Gastroesophageal sphincter (tissue), 4 donors: ENCODE data around the gene ACER1. TPM values are rescaled to one million over a fixed set of nuclear protein-coding genes. Genes with fewer than 3 reads are reported as not detected.

Experiments used
- ATAC-seq: fragments of 150-250 bp; one replicate; pipeline ENCODE4 v1.9.1; 2016; ENCODE audit warnings: mild to moderate bottlenecking, moderate library complexity
- H3K27ac ChIP-seq, 4 donors: fragments of 200-600 bp; sonication (generic) in 3 of 4; 1 replicate in 3 of 4; 2 replicates in 1 of 4; pipeline ENCODE4 v1.5.1; 2016 to 2019
- H3K27me3 ChIP-seq: fragments of 200-600 bp; sonication (generic); one replicate; pipeline ENCODE4 v1.5.1; 2019
- H3K36me3 ChIP-seq, 2 donors: fragments of 200-600 bp; sonication (generic); one replicate each; pipeline ENCODE4 v1.5.1; 2019; ENCODE audit warnings: control low read depth in 1 of 2
- H3K4me1 ChIP-seq, 3 donors: fragments of 200-600 bp; sonication (generic); 1 replicate in 2 of 3; 2 replicates in 1 of 3; pipeline ENCODE4 v1.5.1; 2016 to 2019; ENCODE audit warnings: control low read depth in 2 of 3
- H3K4me3 ChIP-seq, 2 donors: fragments of 200-600 bp; sonication (generic); one replicate each; pipeline ENCODE4 v1.5.1; 2019; ENCODE audit warnings: mild to moderate bottlenecking in 1 of 2, moderate library complexity in 1 of 2
- H3K9me3 ChIP-seq, 3 donors: fragments of 200-600 bp; sonication (generic); one replicate each; pipeline ENCODE4 v1.5.1; 2017 to 2019; ENCODE audit warnings: control low read depth in 2 of 3
- EP300 ChIP-seq: sonication (generic); formaldehyde crosslinking; IDR thresholded peaks from one replicate; pipeline ENCODE4 v1.6.1; 2017; ENCODE audit warnings: antibody characterized with exemption, mild to moderate bottlenecking
- POLR2A ChIP-seq, 2 donors: fragments of 450-650 bp; IDR thresholded peaks; one replicate each; pipeline ENCODE4 v1.6.1; 2017; ENCODE audit warnings: antibody characterized with exemption in 2 of 2, mild to moderate bottlenecking in 2 of 2, moderate library complexity in 1 of 2
- POLR2AphosphoS5 ChIP-seq: sonication (generic); formaldehyde crosslinking; IDR thresholded peaks from one replicate; pipeline ENCODE4 v1.6.1; 2017; ENCODE audit warnings: antibody characterized with exemption
- WGBS, 2 donors: methylation state at CpG; one replicate each; pipeline ENCODE4 v1.1.5; 2018; ENCODE audit warnings: low coverage in 1 of 2; 5-methylcytosine and 5-hydroxymethylcytosine counted together
- total RNA-seq, 4 donors: library from RNA; depleted of rRNA; stranded (reverse); fragments of >200 nt; gene quantifications; one replicate each; pipeline ENCODE4 v1.1.0, GENCODE V29; 2016
- TF ChIP-seq, protein P1 (sequence below), 4 experiments: fragments of 200-600 bp in 2 of 4; fragments of 450-650 bp in 2 of 4; sonication (generic) in 1 of 4; IDR thresholded peaks; one replicate each; pipeline ENCODE4 v1.5.1; 2017 to 2019; ENCODE audit warnings: antibody characterized with exemption in 4 of 4, mild to moderate bottlenecking in 2 of 4, moderate library complexity in 2 of 4

The ACER1 gene
- total RNA-seq, 4 donors from 2014 or later = not detected

DNA sequence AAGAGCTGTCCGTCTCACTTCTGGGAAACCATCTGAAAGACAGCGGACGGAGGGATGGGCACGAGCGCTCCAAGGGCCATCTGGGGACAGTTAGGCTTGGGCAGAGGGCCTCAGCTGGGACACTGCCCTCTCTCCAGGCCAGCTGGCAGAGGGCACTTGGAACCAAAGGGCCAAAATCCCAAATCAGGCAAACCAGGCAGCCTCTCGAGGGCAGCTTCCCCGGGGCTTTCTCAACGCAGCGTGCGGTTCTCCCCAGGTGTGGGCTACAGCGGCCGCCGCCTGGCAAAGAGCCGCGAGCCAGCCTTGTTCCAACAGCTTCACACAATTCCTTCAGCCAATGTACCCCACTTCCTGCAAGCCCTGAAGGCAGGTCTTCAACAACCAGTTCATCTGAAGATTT lies 58.7 kb downstream of the ACER1 start:
- Histone ChIP-seq H3K27ac (peak overlapping the region; percentile 84 to 90 (median 86)), H3K4me1 (peaks cover 25 to 95% (median 77%) of the 10 kb centered on the region in 3 donors), H3K9me3 (no peaks in the 10 kb centered on the region), H3K36me3 (peaks cover 0 to 9% of the 10 kb centered on the region in 2 donors), H3K4me3 (no peak overlapping the region), H3K27me3 (no peaks in the 10 kb centered on the region)
- 84 to 93% methylated on average over 3 to 7 of the region's 15 CpGs for WGBS, 2 donors
- no peak for ATAC-seq
- TF ChIP-seq POLR2AphosphoS5 (peak; percentile 24), POLR2A (IDR thresholded peaks at IDR 0.05) (no peak)

DNA sequence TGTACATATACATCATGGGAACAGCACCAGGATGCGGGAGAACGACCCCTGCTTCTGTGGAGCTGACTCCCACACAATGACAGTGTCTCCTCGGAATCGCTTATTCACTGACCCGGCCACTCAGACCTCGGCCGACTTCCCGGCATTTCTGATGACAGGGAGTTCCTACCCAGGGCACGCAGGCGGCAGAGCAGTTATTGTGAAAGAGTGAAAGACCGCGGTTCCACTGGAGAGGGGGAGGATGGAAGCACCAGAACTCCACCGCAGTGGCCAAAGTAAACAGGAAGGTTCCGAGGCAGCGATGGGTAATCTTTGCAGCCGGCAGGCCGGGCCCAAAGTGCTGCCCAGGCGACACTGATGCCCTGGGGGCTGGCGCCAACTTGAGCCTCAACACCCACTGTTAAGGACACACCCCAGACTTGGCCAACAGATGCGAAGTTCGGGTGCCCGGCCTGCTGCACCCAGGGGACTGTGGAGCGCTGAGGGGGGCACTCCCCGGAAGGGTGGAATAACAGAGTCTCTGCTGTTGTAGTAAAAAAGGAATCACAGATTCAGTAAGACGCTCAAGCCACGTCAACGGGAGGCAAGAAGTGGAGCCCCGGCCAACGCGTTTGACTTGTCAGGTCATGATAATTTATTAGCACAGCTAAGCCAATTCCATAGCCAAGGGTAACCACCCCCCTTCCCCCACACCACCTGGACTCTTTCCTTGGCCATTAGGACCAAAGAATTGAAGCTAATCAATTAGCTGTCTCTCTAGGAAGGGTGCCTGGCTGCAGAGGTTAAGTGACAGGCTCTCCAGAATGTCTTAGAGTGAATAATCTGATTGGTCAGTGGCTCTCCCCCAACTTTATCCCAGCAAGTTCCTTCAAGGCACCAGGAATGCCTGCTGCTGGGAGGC lies 59.5 kb downstream of the ACER1 start:
- peak overlapping the region in 1 of 2 donors; percentile 33 for H3K4me3 ChIP-seq

DNA sequence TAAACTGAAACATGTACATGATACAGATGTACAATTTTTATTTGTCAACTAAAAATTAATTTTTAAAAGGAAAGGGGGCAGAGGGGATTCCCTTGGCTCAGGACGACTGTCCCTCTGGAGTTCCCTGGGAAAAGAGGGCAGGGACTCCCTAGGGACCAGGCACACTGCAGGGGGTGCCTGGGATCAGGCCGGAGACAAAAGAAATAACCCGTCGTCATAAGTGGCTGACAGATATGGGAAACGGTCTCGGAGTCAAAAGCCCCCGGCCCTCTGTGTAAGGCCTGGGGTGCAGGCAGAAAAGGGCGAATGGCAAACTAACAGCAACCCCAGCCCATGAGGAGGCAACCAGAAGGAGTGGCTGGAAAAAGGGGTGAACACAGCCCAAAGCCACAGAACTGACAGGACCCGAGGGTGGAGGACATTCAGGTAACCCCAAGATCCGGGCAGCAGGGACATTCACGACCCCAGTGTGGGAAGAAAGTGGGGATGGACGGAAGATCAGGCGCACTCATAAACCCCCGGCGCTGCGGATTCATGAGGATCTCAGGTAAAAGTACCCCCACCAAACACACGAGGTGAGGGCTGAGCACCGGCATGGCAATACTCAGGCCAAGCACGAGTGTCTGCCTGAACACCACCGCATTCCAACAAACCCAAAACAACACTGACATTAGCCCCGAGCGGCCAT lies 60.4 kb downstream of the ACER1 start:
- no peaks in the 10 kb centered on the region for H3K27me3 ChIP-seq
- peak overlapping the region in 1 of 2 donors; percentile 33 for H3K4me3 ChIP-seq
- no peak for TF ChIP-seq POLR2AphosphoS5
- no peak for TF ChIP-seq EP300
- TF ChIP-seq POLR2A (IDR thresholded peaks at IDR 0.05) = no peak
- TF ChIP-seq, protein P1, sequence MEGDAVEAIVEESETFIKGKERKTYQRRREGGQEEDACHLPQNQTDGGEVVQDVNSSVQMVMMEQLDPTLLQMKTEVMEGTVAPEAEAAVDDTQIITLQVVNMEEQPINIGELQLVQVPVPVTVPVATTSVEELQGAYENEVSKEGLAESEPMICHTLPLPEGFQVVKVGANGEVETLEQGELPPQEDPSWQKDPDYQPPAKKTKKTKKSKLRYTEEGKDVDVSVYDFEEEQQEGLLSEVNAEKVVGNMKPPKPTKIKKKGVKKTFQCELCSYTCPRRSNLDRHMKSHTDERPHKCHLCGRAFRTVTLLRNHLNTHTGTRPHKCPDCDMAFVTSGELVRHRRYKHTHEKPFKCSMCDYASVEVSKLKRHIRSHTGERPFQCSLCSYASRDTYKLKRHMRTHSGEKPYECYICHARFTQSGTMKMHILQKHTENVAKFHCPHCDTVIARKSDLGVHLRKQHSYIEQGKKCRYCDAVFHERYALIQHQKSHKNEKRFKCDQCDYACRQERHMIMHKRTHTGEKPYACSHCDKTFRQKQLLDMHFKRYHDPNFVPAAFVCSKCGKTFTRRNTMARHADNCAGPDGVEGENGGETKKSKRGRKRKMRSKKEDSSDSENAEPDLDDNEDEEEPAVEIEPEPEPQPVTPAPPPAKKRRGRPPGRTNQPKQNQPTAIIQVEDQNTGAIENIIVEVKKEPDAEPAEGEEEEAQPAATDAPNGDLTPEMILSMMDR (IDR thresholded peaks at IDR 0.05) = no peak
- WGBS, 2 donors = 51 to 69% methylated on average over 9 to 19 of the region's 22 CpGs
- peak overlapping the region; percentile 84 to 90 (median 86) for H3K27ac ChIP-seq
- no peak for ATAC-seq
- H3K36me3 ChIP-seq = peaks cover 0 to 25% of the 10 kb centered on the region in 2 donors
- peaks cover 25 to 100% (median 70%) of the 10 kb centered on the region in 3 donors for H3K4me1 ChIP-seq
- H3K9me3 ChIP-seq = no peaks in the 10 kb centered on the region

More for the DNA sequence above, 59.5 kb downstream of the ACER1 start:
- Histone ChIP-seq H3K27me3 (no peaks in the 10 kb centered on the region), H3K36me3 (peaks cover 0 to 17% of the 10 kb centered on the region in 2 donors), H3K9me3 (no peaks in the 10 kb centered on the region), H3K4me1 (peaks cover 25 to 100% (median 77%) of the 10 kb centered on the region in 3 donors), H3K27ac (peak overlapping the region; percentile 84 to 90 (median 86))
- peak; percentile 91 for ATAC-seq
- WGBS, 2 donors = 0 to 4% methylated on average over 5 to 17 of the region's 30 CpGs
- TF ChIP-seq POLR2AphosphoS5 (peak; percentile 97), POLR2A (IDR thresholded peaks at IDR 0.05) (peak in 1 of 2 donors; percentile 4), EP300 (no peak)
- TF ChIP-seq, protein P1 (IDR thresholded peaks at IDR 0.05) = peak in 2 of 4 experiments; percentile 7 to 14

DNA sequence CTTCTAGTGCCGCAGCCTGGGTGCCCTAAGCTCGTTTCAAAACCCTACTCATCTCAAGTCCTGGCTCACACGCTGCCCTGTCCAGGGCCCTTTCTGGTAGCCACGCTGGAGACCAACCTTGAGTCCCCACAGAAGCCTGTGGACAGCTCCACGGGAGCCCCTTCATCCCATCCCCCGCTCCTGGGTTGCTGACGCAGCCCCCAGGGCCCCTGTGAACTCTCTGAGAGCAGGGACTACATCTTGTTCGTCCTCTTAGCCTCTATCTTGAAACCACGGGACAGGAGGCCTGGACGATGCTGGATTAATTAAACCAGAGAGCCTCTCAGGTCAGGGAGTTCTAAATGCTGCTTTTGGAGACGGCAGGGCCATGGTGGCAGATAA lies 61.0 kb downstream of the ACER1 start:
- H3K4me3 ChIP-seq = peak overlapping the region in 1 of 2 donors; percentile 44
- 20 to 33% methylated on average over 1 to 3 of the region's 11 CpGs for WGBS, 2 donors
- H3K9me3 ChIP-seq = no peaks in the 10 kb centered on the region
- peak overlapping the region; percentile 84 to 90 (median 86) for H3K27ac ChIP-seq
- no peaks in the 10 kb centered on the region for H3K27me3 ChIP-seq
- TF ChIP-seq, protein P1 (IDR thresholded peaks at IDR 0.05) = no peak
- no peak for TF ChIP-seq POLR2AphosphoS5
- TF ChIP-seq POLR2A (IDR thresholded peaks at IDR 0.05) = no peak
- TF ChIP-seq EP300 = no peak
- H3K36me3 ChIP-seq = peaks cover 0 to 31% of the 10 kb centered on the region in 2 donors
- H3K4me1 ChIP-seq = peaks cover 25 to 100% (median 63%) of the 10 kb centered on the region in 3 donors
- ATAC-seq = no peak
